Fibroblast of lung (primary cell): Measurements from ENCODE around the gene KRT39.

Source experiments
- CTCF ChIP-seq, 2 donors: IDR thresholded peaks in 1 of 2; conservative IDR thresholded peaks in 1 of 2; 1 replicate in 1 of 2; 2 replicates in 1 of 2; pipeline ENCODE4 v1.5.1; 2011 to 2012; ENCODE audit warnings: low read length in 2 of 2, control low read depth in 1 of 2, inconsistent platforms in 1 of 2, low read depth in 1 of 2, mild to moderate bottlenecking in 1 of 2
- EZH2 ChIP-seq: IDR thresholded peaks from 2 replicates; pipeline ENCODE4 v1.5.1; 2012; ENCODE audit warnings: low read length, control low read depth, mild to moderate bottlenecking; ENCODE audit errors: missing control alignments

GRCh38 chr17:40984226-40984625 is 17.5 kb upstream of the KRT39 start, which contains the start of gene KRT40:
- no peak for TF ChIP-seq EZH2
- no peak for TF ChIP-seq CTCF (conservative IDR thresholded peaks at IDR 0.05 in 1 of 2, IDR thresholded peaks at IDR 0.05 in 1 of 2; ENCODE audit: low read depth in 1 of 2, low read length in 2 of 2)
